DOHH2 (cell line): ENCODE data around the gene PCDH9.

Source experiments
- H3F3A ChIP-seq: fragments of 200-600 bp; sonication (generic), shearing (Covaris generic); 2 replicates; pipeline ENCODE4 v1.6.0; 2016; ENCODE audit warnings: antibody characterized with exemption, mild to moderate bottlenecking; ENCODE audit not compliant: control insufficient read depth, insufficient read depth
- H3K27ac ChIP-seq: fragments of 200-600 bp; sonication (generic); 2 replicates; pipeline ENCODE4 v1.5.1; 2014; ENCODE audit warnings: low read depth, mild to moderate bottlenecking, low read length, moderate library complexity
- H3K27me3 ChIP-seq: fragments of 200-600 bp; sonication (generic); 2 replicates; pipeline ENCODE4 v1.6.1; 2014; ENCODE audit warnings: mild to moderate bottlenecking, low read length, mixed read lengths; ENCODE audit not compliant: control insufficient read depth
- H3K36me3 ChIP-seq: fragments of 200-600 bp; sonication (generic); 2 replicates; pipeline ENCODE4 v1.6.1; 2014; ENCODE audit warnings: mild to moderate bottlenecking, low read length, moderate library complexity, mixed read lengths; ENCODE audit not compliant: control insufficient read depth
- H3K4me1 ChIP-seq: fragments of 200-600 bp; sonication (generic); 2 replicates; pipeline ENCODE4 v1.6.1; 2014; ENCODE audit warnings: mild to moderate bottlenecking, low read length, mixed read lengths; ENCODE audit not compliant: control insufficient read depth
- H3K4me2 ChIP-seq: fragments of 200-600 bp; sonication (generic); 2 replicates; pipeline ENCODE4 v1.6.0; 2014; ENCODE audit warnings: mild to moderate bottlenecking, low read length, moderate library complexity
- H3K4me3 ChIP-seq: fragments of 200-600 bp; sonication (generic); 2 replicates; pipeline ENCODE4 v1.5.1; 2014; ENCODE audit warnings: mild to moderate bottlenecking, low read length, mixed read lengths
- H3K79me2 ChIP-seq: fragments of 200-600 bp; sonication (generic); 2 replicates; pipeline ENCODE4 v1.6.1; 2014; ENCODE audit warnings: mild to moderate bottlenecking, low read length, mixed read lengths; ENCODE audit not compliant: control insufficient read depth
- H3K9me2 ChIP-seq: fragments of 200-600 bp; sonication (generic); replicated peaks from 2 replicates; pipeline ENCODE4 v1.6.1; 2014; ENCODE audit warnings: mild to moderate bottlenecking, low read length, mixed read lengths; ENCODE audit not compliant: control insufficient read depth
- H3K9me3 ChIP-seq: fragments of 200-600 bp; sonication (generic); 2 replicates; pipeline ENCODE4 v1.6.1; 2014; ENCODE audit warnings: antibody characterized with exemption, low read length, mixed read lengths; ENCODE audit not compliant: control insufficient read depth, insufficient read depth
- H4K20me1 ChIP-seq: fragments of 200-600 bp; sonication (generic); 2 replicates; pipeline ENCODE4 v1.6.0; 2014; ENCODE audit warnings: low read depth, mild to moderate bottlenecking, antibody characterized with exemption, low read length, moderate library complexity; ENCODE audit not compliant: control insufficient read depth, insufficient read depth
- CTCF ChIP-seq: fragments of 200-600 bp; sonication (generic); IDR thresholded peaks from one replicate; pipeline ENCODE4 v1.5.1; 2014; ENCODE audit warnings: antibody characterized with exemption, mild to moderate bottlenecking, low read depth, low read length; ENCODE audit not compliant: poor library complexity, severe bottlenecking
- EZH2phosphoT487 ChIP-seq: fragments of 200-600 bp; sonication (generic); IDR thresholded peaks from 2 replicates; pipeline ENCODE4 v1.6.1; 2017; ENCODE audit warnings: borderline replicate concordance, mild to moderate bottlenecking, antibody characterized with exemption, low read length, moderate library complexity, mixed read lengths

Gene PCDH9

GRCh38 chr13:67063036-67063435 lies 167.1 kb downstream of the PCDH9 start:
- Histone ChIP-seq H3K27ac (no peak overlapping the region), H3K9me2 (no peaks in the 10 kb centered on the region), H3K79me2 (no peaks in the 10 kb centered on the region), H3F3A (no peaks in the 10 kb centered on the region), H3K4me1 (peaks cover 4% of the 10 kb centered on the region; the same call in 1 of the 2 replicates), H3K9me3 (no peaks in the 10 kb centered on the region), H3K36me3 (no peaks in the 10 kb centered on the region), H4K20me1 (no peaks in the 10 kb centered on the region), H3K4me2 (no peak overlapping the region), H3K4me3 (no peak overlapping the region), H3K27me3 (no peaks in the 10 kb centered on the region)
- no peak for TF ChIP-seq CTCF
- TF ChIP-seq EZH2phosphoT487, result no peak

- no peaks in the 10 kb centered on the region for H3F3A ChIP-seq
- no peak overlapping the region for H3K4me3 ChIP-seq
- H3K4me2 ChIP-seq, result no peak overlapping the region
- no peaks in the 10 kb centered on the region for H4K20me1 ChIP-seq
- peaks cover 4% of the 10 kb centered on the region; the same call in 1 of the 2 replicates for H3K4me1 ChIP-seq
- TF ChIP-seq EZH2phosphoT487 (no peak), CTCF (no peak)
- no peaks in the 10 kb centered on the region for H3K79me2 ChIP-seq
- no peaks in the 10 kb centered on the region for H3K27me3 ChIP-seq
- no peak overlapping the region for H3K27ac ChIP-seq
- no peaks in the 10 kb centered on the region for H3K9me3 ChIP-seq
- no peaks in the 10 kb centered on the region for H3K36me3 ChIP-seq
- H3K9me2 ChIP-seq, result no peaks in the 10 kb centered on the region
These were observed 168.0 kb downstream of the PCDH9 start for GRCh38 chr13:67062160-67062559.

GRCh38 chr13:67061750-67062149 lies 168.4 kb downstream of the PCDH9 start:
- H3K4me1 ChIP-seq, result peaks cover 4% of the 10 kb centered on the region; the same call in 1 of the 2 replicates
- no peaks in the 10 kb centered on the region for H3K27me3 ChIP-seq
- H3K79me2 ChIP-seq, result no peaks in the 10 kb centered on the region
- no peak overlapping the region for H3K27ac ChIP-seq
- H3K9me2 ChIP-seq, result no peaks in the 10 kb centered on the region
- H4K20me1 ChIP-seq, result no peaks in the 10 kb centered on the region
- H3K9me3 ChIP-seq, result no peaks in the 10 kb centered on the region
- TF ChIP-seq CTCF (no peak), EZH2phosphoT487 (no peak)
- no peaks in the 10 kb centered on the region for H3F3A ChIP-seq
- no peaks in the 10 kb centered on the region for H3K36me3 ChIP-seq
- H3K4me2 ChIP-seq, result no peak overlapping the region
- H3K4me3 ChIP-seq, result no peak overlapping the region
